Memory B cell (primary cell): ENCODE results near the gene CRNKL1.

Experiments
- ATAC-seq: fragments of 150-1000 bp; cut with Tn5 transposase; 2 replicates; pipeline ENCODE4 v1.10.0; 2021; ENCODE audit warnings: low read depth, mild to moderate bottlenecking, moderate library complexity
- DNase-seq, 2 donors: peaks; one replicate each; pipeline ENCODE4 v3.0.0; 2022; ENCODE audit warnings: low spot score in 2 of 2
- H3K27ac Mint-ChIP-seq: one replicate; pipeline ENCODE4 v1.8.0; 2022; ENCODE audit warnings: mild to moderate bottlenecking, moderate library complexity, mixed read lengths
- H3K27me3 Mint-ChIP-seq: one replicate; pipeline ENCODE4 v1.8.0; 2022; ENCODE audit warnings: mixed read lengths
- H3K36me3 Mint-ChIP-seq: one replicate; pipeline ENCODE4 v1.8.0; 2022; ENCODE audit warnings: mild to moderate bottlenecking, mixed read lengths
- H3K4me1 Mint-ChIP-seq: one replicate; pipeline ENCODE4 v1.8.0; 2022; ENCODE audit warnings: mixed read lengths
- H3K4me3 Mint-ChIP-seq: one replicate; pipeline ENCODE4 v1.8.0; 2022; ENCODE audit warnings: mild to moderate bottlenecking, moderate library complexity, mixed read lengths
- H3K9me3 Mint-ChIP-seq: one replicate; pipeline ENCODE4 v1.8.0; 2022; ENCODE audit warnings: mixed read lengths

Gene CRNKL1

DNA sequence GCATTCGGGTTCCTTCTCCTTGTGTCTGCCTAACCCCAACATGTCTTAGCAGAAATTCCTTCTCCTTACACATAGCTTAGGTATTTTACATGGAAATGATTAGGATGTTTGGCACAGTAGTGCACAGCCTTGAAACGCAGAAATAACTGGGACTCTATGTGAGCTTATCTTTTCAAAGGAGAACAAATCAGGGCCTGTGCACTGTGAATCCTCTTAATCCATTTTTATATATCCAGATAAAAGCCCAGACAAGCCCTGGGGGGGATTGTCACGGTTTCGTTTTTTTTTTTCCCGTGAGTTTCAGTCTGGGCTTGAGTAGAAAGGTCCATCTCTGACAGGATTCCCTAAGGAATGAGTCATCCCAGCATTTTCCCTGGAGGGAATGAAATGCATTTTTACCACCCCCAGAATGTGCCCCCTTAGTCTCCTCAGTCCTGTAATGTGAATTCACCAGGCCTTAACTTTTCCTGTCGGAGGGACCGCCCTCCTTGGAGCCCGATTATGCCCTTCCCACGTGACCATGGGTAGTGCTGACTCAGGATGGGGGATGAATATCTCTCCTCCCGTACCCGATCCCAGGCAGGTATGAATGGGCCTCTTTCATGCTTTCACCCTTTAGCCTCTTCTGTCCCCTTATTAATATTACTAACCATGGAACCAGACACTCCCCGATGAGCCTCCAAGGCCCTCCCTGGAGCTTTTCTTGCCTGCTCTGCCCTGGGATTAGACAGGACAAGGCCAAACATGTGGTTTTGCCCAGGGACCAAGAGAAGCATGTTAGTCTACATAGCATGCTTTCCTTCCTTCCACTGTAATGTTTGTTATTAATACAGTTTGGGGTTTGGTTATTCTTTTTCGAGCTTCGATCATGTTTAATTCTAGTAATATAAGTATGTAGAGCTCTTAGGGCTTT is 59.0 kb downstream of the CRNKL1 start:
- Mint-ChIP-seq H3K4me3 (no peak overlapping the region), H3K4me1 (peaks cover 2% of the 10 kb centered on the region)

DNA sequence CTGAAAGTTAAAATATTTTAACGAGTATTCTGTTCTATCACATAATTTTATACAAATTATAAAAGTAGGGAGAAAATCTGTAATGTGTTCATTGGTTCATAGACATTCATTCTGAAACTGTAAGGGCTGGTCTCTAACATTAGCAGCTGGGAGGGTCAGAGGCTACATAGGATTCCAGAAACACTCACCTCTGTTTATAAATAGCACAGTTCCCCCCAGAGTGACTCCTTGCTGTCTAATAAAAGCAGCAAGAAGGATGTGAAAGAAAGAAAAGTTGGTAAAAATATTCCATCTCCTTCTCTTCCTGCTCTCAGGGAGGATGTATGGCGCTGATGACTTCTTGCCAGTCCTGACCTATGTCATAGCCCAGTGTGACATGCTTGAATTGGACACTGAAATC is 60.4 kb downstream of the CRNKL1 start:
- peaks cover 6% of the 10 kb centered on the region for H3K27me3 Mint-ChIP-seq
- ATAC-seq: no peak
- H3K27ac Mint-ChIP-seq: no peak overlapping the region
- no peaks in the 10 kb centered on the region for H3K36me3 Mint-ChIP-seq
- no peaks in the 10 kb centered on the region for H3K9me3 Mint-ChIP-seq
- H3K4me1 Mint-ChIP-seq: peaks cover 2% of the 10 kb centered on the region
- DNase-seq: no peak
- no peak overlapping the region for H3K4me3 Mint-ChIP-seq

More for the DNA sequence above, 59.0 kb downstream of the CRNKL1 start:
- no peak overlapping the region for H3K27ac Mint-ChIP-seq
- no peaks in the 10 kb centered on the region for H3K9me3 Mint-ChIP-seq
- DNase-seq: no peak
- no peaks in the 10 kb centered on the region for H3K36me3 Mint-ChIP-seq
- no peak for ATAC-seq
- peaks cover 6% of the 10 kb centered on the region for H3K27me3 Mint-ChIP-seq

DNA sequence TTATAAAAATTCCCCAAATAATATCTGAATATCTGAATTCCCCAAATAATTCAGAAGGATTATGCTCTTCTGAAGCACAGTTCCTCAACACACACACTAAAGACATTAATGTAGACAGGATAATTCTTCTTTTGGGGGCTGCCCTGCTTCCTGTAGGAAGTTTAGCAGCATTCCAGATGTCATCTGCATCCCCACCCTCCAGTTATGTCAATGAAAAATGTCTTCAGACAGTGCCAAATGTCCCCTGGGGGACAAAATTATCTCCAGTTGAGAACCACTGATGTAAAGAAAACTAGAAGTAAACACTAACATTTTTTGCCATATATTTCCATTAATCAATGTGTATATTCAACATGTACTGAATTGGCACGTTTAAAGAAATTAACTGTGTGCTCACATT is 61.0 kb downstream of the CRNKL1 start:
- Mint-ChIP-seq H3K36me3 (no peaks in the 10 kb centered on the region), H3K27me3 (peaks cover 6% of the 10 kb centered on the region), H3K9me3 (no peaks in the 10 kb centered on the region), H3K4me1 (peaks cover 2% of the 10 kb centered on the region), H3K27ac (no peak overlapping the region), H3K4me3 (no peak overlapping the region)
- ATAC-seq (no peak), DNase-seq (no peak)

- Mint-ChIP-seq H3K4me3 (no peak overlapping the region), H3K9me3 (no peaks in the 10 kb centered on the region), H3K36me3 (no peaks in the 10 kb centered on the region), H3K27me3 (peaks cover 6% of the 10 kb centered on the region), H3K4me1 (peaks cover 2% of the 10 kb centered on the region), H3K27ac (no peak overlapping the region)
- DNase-seq (no peak), ATAC-seq (no peak)
Observed at GRCh38 chr20:19990850-19991249, 61.4 kb downstream of the CRNKL1 start.

- DNase-seq (no peak), ATAC-seq (no peak)
- peaks cover 2% of the 10 kb centered on the region for H3K36me3 Mint-ChIP-seq
- H3K27me3 Mint-ChIP-seq: peaks cover 5% of the 10 kb centered on the region
- no peak overlapping the region for H3K4me3 Mint-ChIP-seq
- no peaks in the 10 kb centered on the region for H3K4me1 Mint-ChIP-seq
- H3K9me3 Mint-ChIP-seq: peaks cover 2% of the 10 kb centered on the region
- no peak overlapping the region for H3K27ac Mint-ChIP-seq
Observed at GRCh38 chr20:19987046-19987445, 65.2 kb downstream of the CRNKL1 start.

DNA sequence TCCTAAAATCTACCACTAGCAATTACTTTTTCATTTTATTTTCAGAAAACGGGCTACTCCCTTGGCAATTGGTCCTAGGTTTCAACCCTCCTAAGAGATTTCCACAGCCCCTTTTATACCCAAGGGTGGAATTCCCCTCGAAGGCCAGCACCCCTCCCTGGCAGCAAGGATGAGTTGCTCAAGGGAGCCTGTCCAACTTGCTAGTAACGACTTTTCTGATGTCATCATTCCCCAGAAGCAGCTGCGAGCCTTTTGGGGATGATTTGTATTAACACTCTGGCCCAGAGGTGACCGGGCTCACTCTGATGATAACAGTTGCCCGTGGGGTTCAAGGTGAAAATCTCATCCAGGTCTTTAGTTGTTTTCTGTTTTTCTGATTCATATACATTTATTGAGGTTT is 65.8 kb downstream of the CRNKL1 start:
- ATAC-seq (no peak), DNase-seq (no peak)
- H3K4me3 Mint-ChIP-seq: no peak overlapping the region
- H3K9me3 Mint-ChIP-seq: peaks cover 2% of the 10 kb centered on the region
- peaks cover 5% of the 10 kb centered on the region for H3K27me3 Mint-ChIP-seq
- no peak overlapping the region for H3K27ac Mint-ChIP-seq
- H3K4me1 Mint-ChIP-seq: no peaks in the 10 kb centered on the region
- peaks cover 2% of the 10 kb centered on the region for H3K36me3 Mint-ChIP-seq
